DMS114 treated with DMSO at 0.1 percent for 48 hours (cell line): ENCODE measurements around the gene C19orf47.

Source experiments
- DNase-seq: peaks from one replicate; lab custom pipeline; 2025; ENCODE audit not compliant: unreplicated experiment; lab: John Stamatoyannopoulos, UW

The C19orf47 gene

GRCh38 chr19:40348125-40348913 is at the start of gene C19orf47, which contains the start of gene PLD3:
TSS of gene C19orf47 (minus strand) at chr19:40348397. CDS start at chr19:40341857, 6,540 bp downstream.
TSS of gene PLD3 (plus strand) at chr19:40348695. CDS start at chr19:40366484, 17,789 bp downstream.
- DNase-seq = peak; percentile 99

GRCh38 chr19:40397568-40397906 is 49.3 kb upstream of the C19orf47 start:
- DNase-seq = no peak

- no peak for DNase-seq
Measured at GRCh38 chr19:40396886-40397567, 48.8 kb upstream of the C19orf47 start.

- no peak for DNase-seq
Measured at GRCh38 chr19:40395956-40396355, 47.8 kb upstream of the C19orf47 start.

GRCh38 chr19:40394816-40395210 is 46.6 kb upstream of the C19orf47 start:
- no peak for DNase-seq

GRCh38 chr19:40393894-40394815 is 46.0 kb upstream of the C19orf47 start:
- DNase-seq = no peak

- DNase-seq = no peak
Measured at GRCh38 chr19:40392894-40393517, 44.8 kb upstream of the C19orf47 start.

- DNase-seq = no peak
Measured at GRCh38 chr19:40392123-40392522, 43.9 kb upstream of the C19orf47 start.

- DNase-seq = no peak
Measured at GRCh38 chr19:40390084-40390742, 42.0 kb upstream of the C19orf47 start, which contains the start of gene HIPK4. TSS of gene HIPK4 (minus strand) at chr19:40390181. CDS start at chr19:40389902, 279 bp downstream.

GRCh38 chr19:40389404-40390083 is 41.3 kb upstream of the C19orf47 start:
- no peak for DNase-seq

GRCh38 chr19:40388481-40388880 is 40.3 kb upstream of the C19orf47 start:
- DNase-seq = no peak

GRCh38 chr19:40387155-40387554 is 39.0 kb upstream of the C19orf47 start:
- DNase-seq = no peak

- DNase-seq = no peak
Measured at GRCh38 chr19:40383668-40384248, 35.6 kb upstream of the C19orf47 start.

- DNase-seq = no peak
Measured at GRCh38 chr19:40381321-40381720, 33.1 kb upstream of the C19orf47 start.

- no peak for DNase-seq
Measured at GRCh38 chr19:40380199-40381037, 32.2 kb upstream of the C19orf47 start.

GRCh38 chr19:40379446-40380198 is 31.4 kb upstream of the C19orf47 start:
- DNase-seq = no peak

- no peak for DNase-seq
Measured at GRCh38 chr19:40378509-40378908, 30.3 kb upstream of the C19orf47 start.
